RWPE2 (cell line): Measurements from ENCODE around the gene CCDC69.

Experiments used
- ATAC-seq: fragments of 200-7000 bp; cut with Tn5 transposase; 3 replicates; pipeline ENCODE4 v1.9.1; 2021; ENCODE audit warnings: low read depth
- DNase-seq: peaks from one replicate; pipeline ENCODE4 v3.0.0-alpha.2; 2020; ENCODE audit warnings: low spot score
- H3K27ac ChIP-seq: fragments of 450-650 bp; 2 replicates; pipeline ENCODE4 v1.5.1; 2017; ENCODE audit warnings: mild to moderate bottlenecking; ENCODE audit not compliant: poor library complexity, severe bottlenecking
- H3K27me3 ChIP-seq: fragments of 250-450 bp; sonication (Bioruptor Pico); 2 replicates; pipeline ENCODE4 v1.5.1; 2021; ENCODE audit warnings: mild to moderate bottlenecking, moderate library complexity; ENCODE audit not compliant: insufficient read depth, poor library complexity, severe bottlenecking
- H3K36me3 ChIP-seq: fragments of 250-450 bp; sonication (Bioruptor Pico); 2 replicates; pipeline ENCODE4 v1.5.1; 2020; ENCODE audit warnings: low read depth, mild to moderate bottlenecking, moderate library complexity
- H3K4me1 ChIP-seq: fragments of 250-450 bp; sonication (Bioruptor Pico); 2 replicates; pipeline ENCODE4 v1.5.1; 2021; ENCODE audit warnings: mild to moderate bottlenecking, moderate library complexity; ENCODE audit not compliant: insufficient read depth, poor library complexity, severe bottlenecking
- H3K4me3 ChIP-seq: fragments of 250-450 bp; sonication (Bioruptor Pico); 2 replicates; pipeline ENCODE4 v1.5.1; 2021; ENCODE audit warnings: mild to moderate bottlenecking, moderate library complexity; ENCODE audit not compliant: severe bottlenecking
- H3K9me3 ChIP-seq: fragments of 250-450 bp; sonication (Bioruptor Pico); 2 replicates; pipeline ENCODE4 v1.5.1; 2021; ENCODE audit warnings: mild to moderate bottlenecking, moderate library complexity; ENCODE audit not compliant: severe bottlenecking
- CTCF ChIP-seq: fragments of 450-650 bp; IDR thresholded peaks from one replicate; pipeline ENCODE4 v1.5.1; 2017; ENCODE audit warnings: mild to moderate bottlenecking, moderate library complexity; ENCODE audit not compliant: poor library complexity, severe bottlenecking

CCDC69 gene

GRCh38 chr5:151159649-151160373 is 64.1 kb downstream of the CCDC69 start:
- DNase-seq (no peak), ATAC-seq (no peak)
- no peak overlapping the region for H3K27ac ChIP-seq
- H3K27me3 ChIP-seq, result no peaks in the 10 kb centered on the region
- no peak overlapping the region for H3K4me3 ChIP-seq
- TF ChIP-seq CTCF, result no peak
- peaks cover 19% of the 10 kb centered on the region for H3K4me1 ChIP-seq
- no peaks in the 10 kb centered on the region for H3K36me3 ChIP-seq
- no peaks in the 10 kb centered on the region for H3K9me3 ChIP-seq

- no peak for TF ChIP-seq CTCF
- Histone ChIP-seq H3K36me3 (no peaks in the 10 kb centered on the region), H3K4me1 (peaks cover 19% of the 10 kb centered on the region), H3K4me3 (peak overlapping the region; percentile 54), H3K27ac (no peak overlapping the region), H3K27me3 (no peaks in the 10 kb centered on the region), H3K9me3 (no peaks in the 10 kb centered on the region)
- ATAC-seq (no peak), DNase-seq (no peak)
These were observed 65.6 kb downstream of the CCDC69 start for GRCh38 chr5:151158287-151158661.

GRCh38 chr5:151157426-151158286 is 66.2 kb downstream of the CCDC69 start, which contains the start of gene ANXA6:
ANXA6 (minus strand) TSS chr5:151157779; CDS start chr5:151147901, 9,878 bp downstream.
- H3K27ac ChIP-seq, result peak within 1 kb of the TSS; percentile 18
- DNase-seq (no peak), ATAC-seq (peak; percentile 98)

GRCh38 chr5:151156507-151157420 is 67.1 kb downstream of the CCDC69 start:
- Histone ChIP-seq H3K9me3 (no peaks in the 10 kb centered on the region), H3K27me3 (no peaks in the 10 kb centered on the region), H3K36me3 (no peaks in the 10 kb centered on the region), H3K27ac (peak overlapping the region; percentile 18), H3K4me1 (peaks cover 19% of the 10 kb centered on the region), H3K4me3 (peak overlapping the region; percentile 54)
- TF ChIP-seq CTCF, result no peak
- ATAC-seq, result peak; percentile 4; the same call in 1 of the 3 replicates
- no peak for DNase-seq

More at GRCh38 chr5:151157426-151158286, 66.2 kb downstream of the CCDC69 start, which contains the start of gene ANXA6:
- Histone ChIP-seq H3K4me1 (peaks cover 19% of the 10 kb centered on the region), H3K9me3 (no peaks in the 10 kb centered on the region), H3K4me3 (peak within 1 kb of the TSS; percentile 54), H3K36me3 (no peaks in the 10 kb centered on the region), H3K27me3 (no peaks in the 10 kb centered on the region)
- TF ChIP-seq CTCF, result no peak
